Right atrium auricular region (tissue), 2 donors: ENCODE data around the gene RPIA. TPM values are rescaled to one million over a fixed set of nuclear protein-coding genes. Genes with fewer than 3 reads are reported as not detected.

Experiments
- DNase-seq: peaks from one replicate; pipeline ENCODE4 v3.0.0-alpha.2; 2019; ENCODE audit warnings: low spot score
- H3K27ac ChIP-seq, 2 donors: fragments of 200-600 bp; sonication (generic); 1 replicate in 1 of 2; 2 replicates in 1 of 2; pipeline ENCODE4 v1.5.1; 2016 to 2019
- H3K27me3 ChIP-seq, 2 donors: fragments of 200-600 bp; sonication (generic); one replicate each; pipeline versions ENCODE4 v1.5.1 to v1.6.0; 2017 to 2019
- H3K36me3 ChIP-seq: fragments of 200-600 bp; sonication (generic); one replicate; pipeline ENCODE4 v1.5.1; 2016
- H3K4me1 ChIP-seq, 2 donors: fragments of 200-600 bp; sonication (generic); one replicate each; pipeline versions ENCODE4 v1.5.1 to v1.6.0; 2017 to 2019
- H3K4me3 ChIP-seq, 2 donors: fragments of 200-600 bp; sonication (generic); 1 replicate in 1 of 2; 2 replicates in 1 of 2; pipeline ENCODE4 v1.5.1; 2017 to 2019; ENCODE audit warnings: mild to moderate bottlenecking in 1 of 2, moderate library complexity in 1 of 2
- H3K9me3 ChIP-seq, 2 donors: fragments of 200-600 bp; sonication (generic); one replicate each; pipeline ENCODE4 v1.5.1; 2019
- CTCF ChIP-seq, 2 donors: fragments of 200-600 bp; sonication (generic); IDR thresholded peaks; one replicate each; pipeline ENCODE4 v1.5.1; 2019; ENCODE audit warnings: antibody characterized with exemption in 2 of 2
- total RNA-seq, 2 donors: library from RNA; depleted of rRNA; stranded (reverse); fragments of >200 nt; gene quantifications; one replicate each; pipeline ENCODE4 v1.1.0, GENCODE V29; 2016

Gene RPIA
- total RNA-seq, 2 donors from 2014 or later: 4.2 to 5.1 TPM

- peaks cover 20% of the 10 kb centered on the region for H3K36me3 ChIP-seq
- no peaks in the 10 kb centered on the region for H3K9me3 ChIP-seq
- peaks cover 0 to 37% of the 10 kb centered on the region in 2 donors for H3K4me1 ChIP-seq
- DNase-seq: no peak
- no peak for TF ChIP-seq CTCF (IDR thresholded peaks at IDR 0.05)
- H3K4me3 ChIP-seq: no peak overlapping the region
- no peaks in the 10 kb centered on the region for H3K27me3 ChIP-seq
- H3K27ac ChIP-seq: peak overlapping the region; percentile 41 to 57
Measured at GRCh38 chr2:88736437-88736836, 45.0 kb downstream of the RPIA start.

DNA sequence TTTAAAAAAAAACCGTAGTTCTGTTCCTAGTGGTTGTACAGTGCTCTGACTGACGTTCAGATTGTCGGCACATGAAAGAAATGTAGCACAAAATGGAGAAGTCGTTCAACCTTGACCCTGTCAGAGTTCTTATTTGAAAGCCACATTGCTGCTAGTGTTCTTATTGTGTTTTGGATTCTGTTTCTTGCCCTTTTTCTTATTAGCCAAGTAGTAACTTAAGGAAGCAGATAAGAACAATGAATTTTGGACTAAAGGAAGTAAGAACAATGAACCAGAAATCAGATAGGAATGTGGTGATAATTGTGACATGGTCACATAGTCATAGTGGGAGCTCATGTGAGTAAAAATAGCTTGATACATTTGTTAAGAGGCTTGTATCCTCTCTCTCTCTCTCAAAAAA lies 45.9 kb downstream of the RPIA start:
- no peak for TF ChIP-seq CTCF (IDR thresholded peaks at IDR 0.05)
- Histone ChIP-seq H3K4me1 (peaks cover 0 to 37% of the 10 kb centered on the region in 2 donors), H3K4me3 (no peak overlapping the region), H3K27ac (peak overlapping the region; percentile 41 to 76), H3K36me3 (peaks cover 26% of the 10 kb centered on the region), H3K27me3 (no peaks in the 10 kb centered on the region), H3K9me3 (no peaks in the 10 kb centered on the region)
- no peak for DNase-seq

DNA sequence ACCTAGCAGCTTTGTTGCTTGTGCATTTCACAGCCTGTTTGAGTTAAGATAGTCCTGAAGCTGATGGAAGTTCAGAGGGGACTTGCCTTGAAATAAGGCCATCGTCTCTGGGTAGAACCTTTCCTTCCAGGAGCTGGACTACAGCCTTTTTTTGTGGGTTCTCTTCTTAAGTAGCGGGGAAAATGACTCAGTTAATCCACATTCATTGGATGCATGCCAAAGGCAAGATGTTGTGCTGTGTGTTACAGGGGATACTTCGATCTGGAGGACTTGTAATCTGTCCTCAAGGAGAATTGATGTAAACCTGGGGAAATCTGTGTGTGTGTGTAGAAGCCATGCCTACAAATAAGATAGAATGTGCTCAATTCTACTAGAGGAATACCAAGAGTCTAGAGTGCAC lies 46.8 kb downstream of the RPIA start:
- DNase-seq: no peak
- TF ChIP-seq CTCF (IDR thresholded peaks at IDR 0.05): no peak
- H3K4me3 ChIP-seq: no peak overlapping the region
- H3K4me1 ChIP-seq: peaks cover 0 to 36% of the 10 kb centered on the region in 2 donors
- H3K27me3 ChIP-seq: no peaks in the 10 kb centered on the region
- H3K36me3 ChIP-seq: peaks cover 35% of the 10 kb centered on the region
- H3K9me3 ChIP-seq: no peaks in the 10 kb centered on the region
- H3K27ac ChIP-seq: peak overlapping the region; percentile 55 to 76

- TF ChIP-seq CTCF (IDR thresholded peaks at IDR 0.05): peak; percentile 79 to 94
- Histone ChIP-seq H3K36me3 (peaks cover 48% of the 10 kb centered on the region), H3K27me3 (no peaks in the 10 kb centered on the region), H3K4me1 (peaks cover 0 to 26% of the 10 kb centered on the region in 2 donors), H3K4me3 (no peak overlapping the region), H3K27ac (no peak overlapping the region), H3K9me3 (peaks cover 0 to 2% of the 10 kb centered on the region in 2 donors)
- DNase-seq: peak; percentile 80
Measured at GRCh38 chr2:88739985-88740600, 48.6 kb downstream of the RPIA start.

GRCh38 chr2:88746929-88747490 lies 55.5 kb downstream of the RPIA start:
- TF ChIP-seq CTCF (IDR thresholded peaks at IDR 0.05): no peak
- Histone ChIP-seq H3K27me3 (no peaks in the 10 kb centered on the region), H3K9me3 (peaks cover 0 to 13% of the 10 kb centered on the region in 2 donors), H3K4me3 (no peak overlapping the region), H3K36me3 (peaks cover 53% of the 10 kb centered on the region), H3K4me1 (no peaks in the 10 kb centered on the region), H3K27ac (no peak overlapping the region)
- no peak for DNase-seq
